Calu3 (cell line): ENCODE measurements around the gene PPM1B. TPM values are rescaled to one million over a fixed set of nuclear protein-coding genes. Genes with fewer than 3 reads are reported as not detected.

Experiments used
- BruUV-seq: library from RNA; stranded (reverse); fragments of 400-500 nt; replicated peaks from 2 replicates; lab custom pipeline; 2021; lab: Mats Ljungman, UMichigan
- CTCF ChIA-PET: fragments of 300-600 bp; sonication (Branson Sonifier 250); formaldehyde crosslinking; loops from one replicate; lab custom pipeline; 2022; ENCODE audit warnings: antibody characterized with exemption; lab: Charles Lee
- DNase-seq: peaks from one replicate; pipeline ENCODE4 v3.0.0; 2022
- H3K27ac Mint-ChIP-seq: one replicate; pipeline ENCODE4 v1.8.0; 2022; ENCODE audit warnings: mixed read lengths; ENCODE audit not compliant: unreplicated experiment
- H3K27me3 Mint-ChIP-seq: one replicate; pipeline ENCODE4 v1.8.0; 2022; ENCODE audit warnings: mixed read lengths; ENCODE audit not compliant: unreplicated experiment
- H3K36me3 Mint-ChIP-seq: one replicate; pipeline ENCODE4 v1.8.0; 2022; ENCODE audit warnings: mild to moderate bottlenecking, moderate library complexity, mixed read lengths; ENCODE audit not compliant: insufficient read depth, unreplicated experiment
- H3K4me1 Mint-ChIP-seq: one replicate; pipeline ENCODE4 v1.8.0; 2022; ENCODE audit warnings: mild to moderate bottlenecking, low read depth, mixed read lengths; ENCODE audit not compliant: unreplicated experiment
- H3K4me3 Mint-ChIP-seq: one replicate; pipeline ENCODE4 v1.8.0; 2022; ENCODE audit warnings: mild to moderate bottlenecking, low read depth, moderate library complexity, mixed read lengths; ENCODE audit not compliant: unreplicated experiment
- H3K9me3 Mint-ChIP-seq: one replicate; pipeline ENCODE4 v1.8.0; 2022; ENCODE audit warnings: low read depth, mixed read lengths; ENCODE audit not compliant: unreplicated experiment
- CTCF ChIP-seq: fragments of 200-600 bp; IDR thresholded peaks from one replicate; pipeline ENCODE4 v1.8.0; 2022; ENCODE audit warnings: antibody characterized with exemption; ENCODE audit not compliant: unreplicated experiment
- intact Hi-C: fragments of 100-400 bp; cut with micrococcal nuclease; formaldehyde crosslinking; loops from one replicate; pipeline ENCODE4 v1.10.0; 2022; ENCODE audit not compliant: unreplicated experiment
- total RNA-seq: library from RNA; stranded (reverse); gene quantifications from 2 replicates; pipeline ENCODE4 v1.2.3, GENCODE V29; 2022

Gene PPM1B
- total RNA-seq, 1 experiment from 2014 or later = 73.4 TPM

- Mint-ChIP-seq H3K27me3 (no peaks in the 10 kb centered on the region), H3K4me1 (no peaks in the 10 kb centered on the region), H3K36me3 (peaks cover 5% of the 10 kb centered on the region), H3K4me3 (no peak overlapping the region), H3K27ac (no peak overlapping the region), H3K9me3 (no peaks in the 10 kb centered on the region)
- CTCF ChIA-PET = no interaction called here
- intact Hi-C loops = no loop called here
- no peak for DNase-seq
- no peak for TF ChIP-seq CTCF
- no TSS peak for BruUV-seq
Observed at GRCh38 chr2:44237221-44237620, 68.5 kb downstream of the PPM1B start.

- no peak for DNase-seq
- Mint-ChIP-seq H3K27ac (no peak overlapping the region), H3K4me1 (peaks cover 34% of the 10 kb centered on the region)
Observed at GRCh38 chr2:44242904-44243303, 74.2 kb downstream of the PPM1B start.

GRCh38 chr2:44244135-44244871, 75.6 kb downstream of the PPM1B start:
- intact Hi-C loops = loop anchor here (1.0 to 10.0 kb wide), 5 partner anchors 24 to 710 kb away; no protein-coding TSS in a partner anchor
- no TSS peak for BruUV-seq
- peak; percentile 60 for DNase-seq
- Mint-ChIP-seq H3K4me1 (peaks cover 46% of the 10 kb centered on the region), H3K4me3 (peak overlapping the region; percentile 59), H3K27ac (peak overlapping the region; percentile 87), H3K9me3 (no peaks in the 10 kb centered on the region), H3K27me3 (no peaks in the 10 kb centered on the region), H3K36me3 (peaks cover 15% of the 10 kb centered on the region)
- CTCF ChIA-PET = interaction anchor here (0.6 to 6.7 kb wide), 8 partner anchors 30 to 1920 kb away, joined by 3 to 80 read pairs (median 4); no protein-coding TSS in a partner anchor
- TF ChIP-seq CTCF = peak; percentile 47

More at GRCh38 chr2:44242904-44243303, 74.2 kb downstream of the PPM1B start:
- no peak for TF ChIP-seq CTCF
- H3K9me3 Mint-ChIP-seq = no peaks in the 10 kb centered on the region
- H3K27me3 Mint-ChIP-seq = no peaks in the 10 kb centered on the region
- H3K36me3 Mint-ChIP-seq = peaks cover 11% of the 10 kb centered on the region
- intact Hi-C loops = loop anchor here (10.0 kb wide), 2 partner anchors 232 to 712 kb away; no protein-coding TSS in a partner anchor
- no TSS peak for BruUV-seq
- H3K4me3 Mint-ChIP-seq = no peak overlapping the region
- CTCF ChIA-PET = interaction anchor here (0.6 to 6.7 kb wide), 5 partner anchors 24 to 638 kb away, joined by 3 to 80 read pairs (median 3); no protein-coding TSS in a partner anchor

- BruUV-seq = no TSS peak
- intact Hi-C loops = loop anchor here (1.0 to 10.0 kb wide), 6 partner anchors 24 to 710 kb away; no protein-coding TSS in a partner anchor
- Mint-ChIP-seq H3K4me3 (peak overlapping the region; percentile 45), H3K9me3 (no peaks in the 10 kb centered on the region), H3K36me3 (peaks cover 15% of the 10 kb centered on the region), H3K4me1 (peaks cover 46% of the 10 kb centered on the region), H3K27me3 (no peaks in the 10 kb centered on the region), H3K27ac (peak overlapping the region; percentile 87)
- CTCF ChIA-PET = interaction anchor here (0.5 to 6.7 kb wide), 11 partner anchors 11 to 328 kb away, joined by 3 to 80 read pairs (median 4); partner anchors contain the start of gene PPM1B
- no peak for TF ChIP-seq CTCF
- peak; percentile 38 for DNase-seq
Observed at GRCh38 chr2:44245083-44245861, 76.6 kb downstream of the PPM1B start.
